OCI-LY7 (cell line): ENCODE data around the gene PLK5. TPM values are rescaled to one million over a fixed set of nuclear protein-coding genes. Genes with fewer than 3 reads are reported as not detected.

Source experiments
- BruUV-seq: library from RNA; stranded (reverse); fragments of 400-500 nt; replicated peaks from 2 replicates; lab custom pipeline; 2021; lab: Mats Ljungman, UMichigan
- CTCF ChIA-PET: fragments of 300-600 bp; sonication (Branson Sonifier 250); formaldehyde crosslinking; loops from one replicate; lab custom pipeline; 2022; ENCODE audit warnings: antibody characterized with exemption; ENCODE audit not compliant: unreplicated experiment; lab: Charles Lee
- POLR2A ChIA-PET: fragments of 300-600 bp; sonication (Branson Sonifier 250); formaldehyde crosslinking; loops from one replicate; lab custom pipeline; 2022; ENCODE audit warnings: antibody characterized with exemption; lab: Charles Lee
- DNase-seq: peaks from one replicate; pipeline ENCODE4 v3.0.0-alpha.2; 2015; ENCODE audit warnings: low spot score
- H2AFZ ChIP-seq: fragments of 200-600 bp; sonication (generic), shearing (Covaris generic); 2 replicates; pipeline ENCODE4 v1.6.1; 2014; ENCODE audit warnings: mild to moderate bottlenecking, antibody characterized with exemption, low read length, moderate library complexity
- H3K27ac ChIP-seq: fragments of 200-600 bp; sonication (generic); 2 replicates; pipeline ENCODE4 v1.5.1; 2014; ENCODE audit warnings: mixed run types, low read depth, mild to moderate bottlenecking, moderate library complexity, low read length, inconsistent platforms; ENCODE audit not compliant: poor library complexity, severe bottlenecking
- H3K36me3 ChIP-seq: fragments of 200-600 bp; sonication (generic); 2 replicates; pipeline ENCODE4 v1.6.1; 2014; ENCODE audit warnings: mild to moderate bottlenecking, antibody characterized with exemption, low read length, moderate library complexity, mixed read lengths; ENCODE audit not compliant: insufficient read depth
- H3K4me1 ChIP-seq: fragments of 200-600 bp; sonication (generic); 2 replicates; pipeline ENCODE4 v1.5.1; 2014; ENCODE audit warnings: mild to moderate bottlenecking, low read length; ENCODE audit not compliant: insufficient read depth, poor library complexity, severe bottlenecking
- H3K4me2 ChIP-seq: fragments of 200-600 bp; sonication (generic); 2 replicates; pipeline ENCODE4 v1.6.1; 2014; ENCODE audit warnings: mild to moderate bottlenecking, low read length
- H3K4me3 ChIP-seq: fragments of 200-600 bp; sonication (generic); 2 replicates; pipeline ENCODE4 v1.5.1; 2014; ENCODE audit warnings: mild to moderate bottlenecking, low read depth, low read length; ENCODE audit not compliant: poor library complexity, severe bottlenecking
- H3K79me2 ChIP-seq: fragments of 200-600 bp; sonication (generic); 2 replicates; pipeline ENCODE4 v1.6.1; 2016; ENCODE audit warnings: low read depth, mild to moderate bottlenecking, low read length, moderate library complexity, mixed read lengths; ENCODE audit not compliant: insufficient read depth
- H3K9me2 ChIP-seq: fragments of 200-600 bp; sonication (generic); 2 replicates; pipeline ENCODE4 v1.6.1; 2016; ENCODE audit warnings: mild to moderate bottlenecking, low read length, mixed read lengths; ENCODE audit not compliant: insufficient read depth
- H3K9me3 ChIP-seq: fragments of 200-600 bp; sonication (generic); 2 replicates; pipeline ENCODE4 v1.6.1; 2014; ENCODE audit warnings: mild to moderate bottlenecking, mixed run types, low read length, mixed read lengths
- H4K20me1 ChIP-seq: fragments of 200-600 bp; sonication (generic); 2 replicates; pipeline ENCODE4 v1.6.1; 2014; ENCODE audit warnings: mild to moderate bottlenecking, antibody characterized with exemption, low read length, moderate library complexity, mixed read lengths; ENCODE audit not compliant: insufficient read depth
- CTCF ChIP-seq: fragments of 200-600 bp; sonication (generic); conservative IDR thresholded peaks from 2 replicates; pipeline ENCODE4 v1.5.1; 2014; ENCODE audit warnings: mild to moderate bottlenecking, antibody characterized with exemption, low read length, moderate library complexity, mixed read lengths
- EZH2phosphoT487 ChIP-seq: fragments of 200-600 bp; sonication (generic); IDR thresholded peaks from 2 replicates; pipeline ENCODE4 v1.6.1; 2018; ENCODE audit warnings: low read depth, borderline replicate concordance, mild to moderate bottlenecking, mixed run types, antibody characterized with exemption, low read length, moderate library complexity, mixed read lengths
- intact Hi-C: fragments of 100-400 bp; cut with micrococcal nuclease; formaldehyde crosslinking; loops from one replicate; pipeline ENCODE4 v1.10.0; 2022; ENCODE audit not compliant: unreplicated experiment
- total RNA-seq, 2 experiments: library from RNA; depleted of rRNA in 1 of 2; stranded (reverse); fragments of >200 nt in 1 of 2; shearing (Covaris generic) in 1 of 2; gene quantifications; 2 replicates each; pipeline ENCODE4 v1.2.3, GENCODE V29; 2014 to 2022

Gene PLK5
- total RNA-seq, 2 experiments from 2014 or later: 0.17 TPM; not detected in 1

- POLR2A ChIA-PET: no interaction called here
- CTCF ChIA-PET: no interaction called here
- intact Hi-C loops: no loop called here
These were observed 11.0 kb upstream of the PLK5 start, which contains the start of gene ADAMTSL5 for GRCh38 chr19:1512671-1513498. Gene ADAMTSL5 (minus strand): TSS chr19:1513019. CDS start chr19:1510943, 2,076 bp downstream.

GRCh38 chr19:1513499-1514294 is 10.2 kb upstream of the PLK5 start:
- Histone ChIP-seq H3K4me1 (no peaks in the 10 kb centered on the region), H3K9me3 (no peaks in the 10 kb centered on the region), H3K4me3 (no peak overlapping the region), H3K27ac (no peak overlapping the region), H2AFZ (no peak overlapping the region), H3K4me2 (no peak overlapping the region), H3K36me3 (no peaks in the 10 kb centered on the region), H3K79me2 (no peaks in the 10 kb centered on the region), H3K9me2 (no peaks in the 10 kb centered on the region), H4K20me1 (no peaks in the 10 kb centered on the region)
- ChIA-PET POLR2A (interaction anchor here (0.7 kb wide), 1 partner anchor 94 kb away, joined by 5 read pairs; no protein-coding TSS in a partner anchor), CTCF (no interaction called here)
- no TSS peak for BruUV-seq
- intact Hi-C loops: no loop called here
- peak; percentile 55 for DNase-seq
- TF ChIP-seq CTCF (peak; percentile 76), EZH2phosphoT487 (no peak)

More at GRCh38 chr19:1512671-1513498, 11.0 kb upstream of the PLK5 start, which contains the start of gene ADAMTSL5:
- Histone ChIP-seq H3K36me3 (no peaks in the 10 kb centered on the region), H3K4me3 (no peak within 1 kb of the TSS), H3K4me1 (peaks cover 4% of the 10 kb centered on the region), H2AFZ (no peak within 1 kb of the TSS), H3K9me3 (no peaks in the 10 kb centered on the region), H3K4me2 (no peak within 1 kb of the TSS), H3K27ac (no peak within 1 kb of the TSS), H4K20me1 (no peaks in the 10 kb centered on the region), H3K79me2 (no peaks in the 10 kb centered on the region), H3K9me2 (no peaks in the 10 kb centered on the region)
- BruUV-seq: no TSS peak
- no peak for TF ChIP-seq CTCF
- no peak for TF ChIP-seq EZH2phosphoT487
- DNase-seq: no peak
